Measurements from ENCODE around the gene NPY4R.
"Not testable (repeated sequence)": the region's sequence is repeated elsewhere in the genome, so short reads cannot be mapped to it uniquely, and the experiment has no call there.

GRCh38 chr10:46457071-46457470 lies 8.7 kb downstream of the NPY4R start:
- not testable (repeated sequence) for TF ChIP-seq TAF1 (IDR thresholded peaks at IDR 0.05; ENCODE audit: low read depth); CTCF (IDR thresholded peaks at IDR 0.05; ENCODE audit: poor library complexity, severe bottlenecking); EP300 (conservative IDR thresholded peaks at IDR 0.05; ENCODE audit: poor library complexity, severe bottlenecking); MXI1 (conservative IDR thresholded peaks at IDR 0.05; ENCODE audit: poor library complexity, severe bottlenecking); POLR2AphosphoS5 (IDR thresholded peaks at IDR 0.05); RAD21 (conservative IDR thresholded peaks at IDR 0.05); EZH2 (IDR thresholded peaks at IDR 0.05; ENCODE audit: borderline replicate concordance, insufficient read depth, low read length, poor library complexity, severe bottlenecking); SMC3 (conservative IDR thresholded peaks at IDR 0.05; ENCODE audit: poor library complexity); REST (IDR thresholded peaks at IDR 0.05; ENCODE audit: borderline replicate concordance)

Measured in neural cell (in vitro differentiated cells).